ENCODE measurements around the gene TTC7B. TPM values are rescaled to one million over a fixed set of nuclear protein-coding genes. Genes with fewer than 3 reads are reported as not detected.
A peak's percentile ranks its signal among the peaks of the same experiment; 100 is the strongest.
"Not testable (repeated sequence)": the region's sequence is repeated elsewhere in the genome, so short reads cannot be mapped to it uniquely, and the experiment has no call there.

TTC7B gene
- total and polyA plus RNA-seq, 12 donors, result 10.0 to 58.4 (median 24.7) TPM

DNA sequence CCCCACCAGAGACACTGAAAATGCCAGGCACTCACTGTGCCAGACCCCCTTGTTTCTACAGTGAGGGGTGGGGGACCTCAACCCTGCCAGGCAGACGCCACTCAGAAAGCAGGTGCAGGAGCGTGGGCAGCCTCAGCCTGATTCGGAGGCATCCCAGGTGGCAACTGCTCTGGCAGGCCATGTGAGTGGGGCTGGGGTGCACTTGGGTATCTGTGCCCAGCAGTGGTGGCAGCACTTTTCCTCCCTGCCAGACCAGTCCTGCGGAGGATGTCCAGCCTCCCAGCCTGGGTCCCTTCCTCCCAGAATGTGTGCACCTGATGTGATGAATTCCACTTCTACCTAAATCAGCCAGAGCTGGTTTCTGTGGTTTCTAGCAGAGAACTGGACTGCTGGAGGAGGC lies 13.4 kb upstream of the TTC7B start:
- no peaks in the 10 kb centered on the region for H3K27me3 ChIP-seq
- no peaks in the 10 kb centered on the region for H3K36me3 ChIP-seq (replicated peaks in 1 of 2)
- DNase-seq, result no peak
- TF ChIP-seq, protein P1, sequence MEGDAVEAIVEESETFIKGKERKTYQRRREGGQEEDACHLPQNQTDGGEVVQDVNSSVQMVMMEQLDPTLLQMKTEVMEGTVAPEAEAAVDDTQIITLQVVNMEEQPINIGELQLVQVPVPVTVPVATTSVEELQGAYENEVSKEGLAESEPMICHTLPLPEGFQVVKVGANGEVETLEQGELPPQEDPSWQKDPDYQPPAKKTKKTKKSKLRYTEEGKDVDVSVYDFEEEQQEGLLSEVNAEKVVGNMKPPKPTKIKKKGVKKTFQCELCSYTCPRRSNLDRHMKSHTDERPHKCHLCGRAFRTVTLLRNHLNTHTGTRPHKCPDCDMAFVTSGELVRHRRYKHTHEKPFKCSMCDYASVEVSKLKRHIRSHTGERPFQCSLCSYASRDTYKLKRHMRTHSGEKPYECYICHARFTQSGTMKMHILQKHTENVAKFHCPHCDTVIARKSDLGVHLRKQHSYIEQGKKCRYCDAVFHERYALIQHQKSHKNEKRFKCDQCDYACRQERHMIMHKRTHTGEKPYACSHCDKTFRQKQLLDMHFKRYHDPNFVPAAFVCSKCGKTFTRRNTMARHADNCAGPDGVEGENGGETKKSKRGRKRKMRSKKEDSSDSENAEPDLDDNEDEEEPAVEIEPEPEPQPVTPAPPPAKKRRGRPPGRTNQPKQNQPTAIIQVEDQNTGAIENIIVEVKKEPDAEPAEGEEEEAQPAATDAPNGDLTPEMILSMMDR (IDR thresholded peaks at IDR 0.05), result no peak
- TF ChIP-seq POLR2A (IDR thresholded peaks at IDR 0.05), result no peak
- intact Hi-C loops (cut with DNase I), result no loop called here
- no peak overlapping the region for H3K27ac ChIP-seq
- no peaks in the 10 kb centered on the region for H3K9me3 ChIP-seq (replicated peaks in 1 of 3)
- WGBS, 4 donors, result 86 to 100% (median 95%) methylated on average over 3 to 4 of the region's 4 CpGs
- H3K4me3 ChIP-seq, result no peak overlapping the region
- peaks cover 0 to 10% of the 10 kb centered on the region in 2 donors for H3K4me1 ChIP-seq (replicated peaks in 1 of 2)

DNA sequence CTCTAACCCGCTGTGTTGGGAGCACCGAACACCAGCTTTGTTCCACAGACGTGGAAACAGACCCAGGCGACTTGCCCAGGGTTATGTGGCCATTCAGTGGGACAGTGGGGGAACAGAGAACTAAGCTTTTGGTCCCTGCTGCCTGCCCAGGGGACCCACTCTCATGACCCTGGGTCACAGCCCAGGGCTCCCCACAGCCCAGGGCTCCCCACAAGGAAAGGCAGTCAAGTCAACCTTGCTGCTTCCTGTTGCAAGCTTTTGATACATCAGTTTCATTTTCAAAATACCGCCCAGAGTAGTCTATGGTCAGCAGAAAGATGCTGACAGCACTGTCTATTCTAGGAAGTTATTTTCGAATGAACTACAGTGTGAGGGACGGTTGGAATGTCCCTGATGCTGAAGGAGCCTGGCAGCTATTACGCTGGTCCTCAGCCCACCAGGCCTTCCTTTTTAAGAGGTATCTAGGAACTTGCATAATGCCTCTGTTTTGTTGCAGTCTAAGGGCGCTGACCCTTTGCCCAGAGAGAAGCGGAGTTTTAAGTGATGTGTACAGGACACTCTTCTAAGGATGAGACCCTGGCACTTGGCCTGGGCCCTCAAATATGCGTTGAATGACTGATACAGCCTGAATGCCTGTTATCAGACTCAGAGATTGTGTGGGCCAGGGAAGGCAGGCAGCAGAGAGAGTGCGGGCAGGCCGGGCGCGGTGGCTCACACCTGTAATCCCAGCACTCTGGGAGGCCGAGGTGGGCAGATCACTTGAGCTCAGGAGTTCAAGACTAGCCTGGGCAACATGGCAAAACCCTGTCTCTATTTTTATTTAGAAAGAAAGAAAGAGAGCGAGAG lies 12.6 kb upstream of the TTC7B start:
- intact Hi-C loops (cut with DNase I), result no loop called here
- peak overlapping the region in 4 of 5 donors; percentile 41 to 92 (median 72) for H3K27ac ChIP-seq
- no peak for TF ChIP-seq POLR2A (IDR thresholded peaks at IDR 0.05)
- TF ChIP-seq, protein P1 (IDR thresholded peaks at IDR 0.05), result no peak

DNA sequence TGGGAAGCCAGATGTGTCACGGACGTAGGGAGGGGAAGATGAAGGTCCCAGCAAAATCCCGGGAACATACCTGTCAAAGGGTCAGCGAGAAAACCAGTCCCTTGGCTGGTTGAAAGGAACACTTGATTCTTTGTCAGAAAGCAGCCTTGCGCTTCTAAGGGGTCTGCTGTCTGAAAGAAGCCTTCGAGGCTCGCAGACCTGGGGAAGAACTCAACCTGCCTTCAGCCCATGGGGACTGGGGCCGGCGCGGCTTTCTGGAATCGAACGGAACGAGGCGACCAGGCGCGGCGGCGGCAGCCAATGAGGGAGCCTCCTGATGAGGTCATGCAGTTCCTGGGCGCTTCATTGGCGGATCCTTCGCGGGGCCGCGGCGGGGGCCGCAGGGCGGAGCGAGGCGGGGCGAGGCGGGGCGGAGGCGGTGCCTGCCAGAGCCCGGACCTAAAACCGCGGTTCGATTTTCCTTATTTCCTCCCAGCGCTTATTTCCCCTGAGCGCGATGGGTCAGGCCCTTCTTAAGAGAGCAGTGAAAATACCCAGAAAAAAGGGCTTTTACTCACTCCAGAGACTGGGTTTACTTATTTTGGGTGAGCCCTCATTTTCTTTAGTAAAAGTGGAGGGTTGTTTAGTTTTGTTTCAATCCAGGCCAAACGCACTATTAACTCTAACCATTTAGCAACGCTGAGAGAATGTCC lies 11.8 kb upstream of the TTC7B start:
- DNase-seq, result peak; percentile 91 to 97 (median 94)
- WGBS, 4 donors, result 2 to 5% (median 2%) methylated on average over 23 to 42 of the region's 42 CpGs
- H3K36me3 ChIP-seq (replicated peaks in 1 of 2), result no peaks in the 10 kb centered on the region
- TF ChIP-seq, protein P1 (IDR thresholded peaks at IDR 0.05), result no peak
- TF ChIP-seq POLR2A (IDR thresholded peaks at IDR 0.05), result no peak
- peak overlapping the region in 1 of 4 donors; percentile 53 for H3K4me3 ChIP-seq
- H3K27ac ChIP-seq, result peak overlapping the region in 4 of 5 donors; percentile 41 to 92 (median 72)
- intact Hi-C loops (cut with DNase I), result no loop called here
- H3K27me3 ChIP-seq, result no peaks in the 10 kb centered on the region
- H3K4me1 ChIP-seq (replicated peaks in 1 of 2), result peaks cover 0 to 10% of the 10 kb centered on the region in 2 donors
- no peaks in the 10 kb centered on the region for H3K9me3 ChIP-seq (replicated peaks in 1 of 3)

More for the DNA sequence above, 12.6 kb upstream of the TTC7B start:
- H3K36me3 ChIP-seq (replicated peaks in 1 of 2), result no peaks in the 10 kb centered on the region
- peaks cover 0 to 10% of the 10 kb centered on the region in 2 donors for H3K4me1 ChIP-seq (replicated peaks in 1 of 2)
- H3K9me3 ChIP-seq (replicated peaks in 1 of 3), result no peaks in the 10 kb centered on the region
- peak in 4 of 7 donors; percentile 20 to 67 (median 31) for DNase-seq
- H3K27me3 ChIP-seq, result no peaks in the 10 kb centered on the region
- H3K4me3 ChIP-seq, result peak overlapping the region in 1 of 4 donors; percentile 53
- WGBS, 4 donors, result 74 to 85% (median 77%) methylated on average over 17 of the region's 17 CpGs

DNA sequence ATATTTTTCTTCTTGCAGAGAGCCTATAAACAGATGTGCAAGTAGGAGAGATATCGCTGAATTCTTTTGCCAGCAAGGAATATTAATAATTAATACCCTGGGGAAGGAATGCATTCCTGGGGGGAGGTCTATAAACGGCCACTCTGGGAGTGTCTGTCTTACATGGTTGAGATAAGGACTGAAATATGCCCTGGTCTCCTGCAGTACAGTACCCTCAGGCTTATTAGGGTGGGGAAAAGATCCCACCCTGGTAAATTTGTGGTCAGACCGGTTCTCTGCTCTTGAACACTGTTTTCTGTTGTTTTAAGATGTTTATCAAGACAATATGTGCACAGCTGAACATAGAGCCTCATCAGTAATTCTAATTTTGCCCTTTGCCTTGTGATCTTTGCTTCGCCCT lies 7.3 kb upstream of the TTC7B start:
- H3K9me3 ChIP-seq (replicated peaks in 1 of 3); intact Hi-C loops (cut with DNase I); H3K4me1 ChIP-seq (replicated peaks in 1 of 2); H3K27ac ChIP-seq; DNase-seq; H3K27me3 ChIP-seq; H3K4me3 ChIP-seq; H3K36me3 ChIP-seq (replicated peaks in 1 of 2): not testable (repeated sequence)
- WGBS, 4 donors, result 62 to 76% (median 75%) methylated on average over 4 of the region's 4 CpGs

All from adrenal gland (tissue), 12 donors.